Activated T-cell treated with anti-CD3 and anti-CD28 coated beads, Interleukin-2, amount 50 U/mL, for 1 hour (primary cell): ENCODE results near the gene EVPL.

Source experiments
- DNase-seq: peaks from one replicate; pipeline ENCODE4 v3.0.0-alpha.2; 2020

The EVPL gene

GRCh38 chr17:75959051-75959838 is 67.9 kb downstream of the EVPL start:
- DNase-seq, result no peak
